ENCODE results near the gene SLC11A1.

- no peak for TF ChIP-seq EZH2 (IDR thresholded peaks at IDR 0.05; ENCODE audit: insufficient read depth, low read length)
- TF ChIP-seq, protein P1, sequence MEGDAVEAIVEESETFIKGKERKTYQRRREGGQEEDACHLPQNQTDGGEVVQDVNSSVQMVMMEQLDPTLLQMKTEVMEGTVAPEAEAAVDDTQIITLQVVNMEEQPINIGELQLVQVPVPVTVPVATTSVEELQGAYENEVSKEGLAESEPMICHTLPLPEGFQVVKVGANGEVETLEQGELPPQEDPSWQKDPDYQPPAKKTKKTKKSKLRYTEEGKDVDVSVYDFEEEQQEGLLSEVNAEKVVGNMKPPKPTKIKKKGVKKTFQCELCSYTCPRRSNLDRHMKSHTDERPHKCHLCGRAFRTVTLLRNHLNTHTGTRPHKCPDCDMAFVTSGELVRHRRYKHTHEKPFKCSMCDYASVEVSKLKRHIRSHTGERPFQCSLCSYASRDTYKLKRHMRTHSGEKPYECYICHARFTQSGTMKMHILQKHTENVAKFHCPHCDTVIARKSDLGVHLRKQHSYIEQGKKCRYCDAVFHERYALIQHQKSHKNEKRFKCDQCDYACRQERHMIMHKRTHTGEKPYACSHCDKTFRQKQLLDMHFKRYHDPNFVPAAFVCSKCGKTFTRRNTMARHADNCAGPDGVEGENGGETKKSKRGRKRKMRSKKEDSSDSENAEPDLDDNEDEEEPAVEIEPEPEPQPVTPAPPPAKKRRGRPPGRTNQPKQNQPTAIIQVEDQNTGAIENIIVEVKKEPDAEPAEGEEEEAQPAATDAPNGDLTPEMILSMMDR (IDR thresholded peaks at IDR 0.05; ENCODE audit: insufficient read depth, low read depth, low read length) = no peak
These were observed 62.8 kb downstream of the SLC11A1 start for GRCh38 chr2:218444692-218445357.

Data from astrocyte (in vitro differentiated cells and primary cell).